ENCODE results near the gene SOX6.

- no peak for TF ChIP-seq CTCF (conservative IDR thresholded peaks at IDR 0.05; ENCODE audit: low read length)
- TF ChIP-seq EZH2phosphoT487 (IDR thresholded peaks at IDR 0.05; ENCODE audit: borderline replicate concordance) = no peak
Observed at GRCh38 chr11:16397390-16397789, 41.0 kb upstream of the SOX6 start.

Data from Loucy (cell line).